Hematopoietic multipotent progenitor cell treated with erythropoietin and hydrocortisone succinate and interleukin-3 and kit ligand, for 8 days (in vitro differentiated cells): Measurements from ENCODE around the gene SEPHS1.
"Not testable (repeated sequence)": the region's sequence is repeated elsewhere in the genome, so short reads cannot be mapped to it uniquely, and the experiment has no call there.

Source experiments
- DNase-seq: peaks from one replicate; pipeline ENCODE4 v3.0.0-alpha.2; 2015

Gene SEPHS1

GRCh38 chr10:13348216-13349017, at the start of gene SEPHS1:
Gene SEPHS1, minus strand, starts transcription at chr10:13348293. Its CDS starts 3,343 bp downstream, at chr10:13344950.
- peak; percentile 74 for DNase-seq

- no peak for DNase-seq
Measured at GRCh38 chr10:13397052-13397451, 49.0 kb upstream of the SEPHS1 start.

GRCh38 chr10:13396369-13396768, 48.3 kb upstream of the SEPHS1 start:
- DNase-seq, result no peak

GRCh38 chr10:13395540-13395939, 47.4 kb upstream of the SEPHS1 start:
- no peak for DNase-seq

- DNase-seq, result no peak
Measured at GRCh38 chr10:13393640-13394039, 45.5 kb upstream of the SEPHS1 start.

- no peak for DNase-seq
Measured at GRCh38 chr10:13392701-13393100, 44.6 kb upstream of the SEPHS1 start.

GRCh38 chr10:13390604-13391522, 42.8 kb upstream of the SEPHS1 start:
- no peak for DNase-seq

GRCh38 chr10:13388478-13389230, 40.6 kb upstream of the SEPHS1 start:
- no peak for DNase-seq

GRCh38 chr10:13386021-13386420, 37.9 kb upstream of the SEPHS1 start:
- no peak for DNase-seq

GRCh38 chr10:13383399-13383761, 35.3 kb upstream of the SEPHS1 start:
- no peak for DNase-seq

- no peak for DNase-seq
Measured at GRCh38 chr10:13382703-13383398, 34.8 kb upstream of the SEPHS1 start.

GRCh38 chr10:13379061-13379460, 31.0 kb upstream of the SEPHS1 start:
- DNase-seq, result not testable (repeated sequence)

- no peak for DNase-seq
Measured at GRCh38 chr10:13376746-13377145, 28.7 kb upstream of the SEPHS1 start.

- DNase-seq, result no peak
Measured at GRCh38 chr10:13376297-13376696, 28.2 kb upstream of the SEPHS1 start.

- no peak for DNase-seq
Measured at GRCh38 chr10:13375791-13376190, 27.7 kb upstream of the SEPHS1 start.

- no peak for DNase-seq
Measured at GRCh38 chr10:13373644-13374043, 25.6 kb upstream of the SEPHS1 start.

- no peak for DNase-seq
Measured at GRCh38 chr10:13372524-13372923, 24.4 kb upstream of the SEPHS1 start.

- peak; percentile 89 for DNase-seq
Measured at GRCh38 chr10:13371897-13372470, 23.9 kb upstream of the SEPHS1 start.

GRCh38 chr10:13366891-13367290, 18.8 kb upstream of the SEPHS1 start:
- DNase-seq, result no peak

- no peak for DNase-seq
Measured at GRCh38 chr10:13365831-13366230, 17.7 kb upstream of the SEPHS1 start.

GRCh38 chr10:13365243-13365642, 17.1 kb upstream of the SEPHS1 start:
- DNase-seq, result no peak

GRCh38 chr10:13360587-13360986, 12.5 kb upstream of the SEPHS1 start:
- no peak for DNase-seq
